Measurements from ENCODE around the gene AFF1. TPM values are rescaled to one million over a fixed set of nuclear protein-coding genes. Genes with fewer than 3 reads are reported as not detected.

The AFF1 gene
- total RNA-seq (10 to 100 TPM; 65.8 to 88.6 (median 78.7) TPM), polyA plus RNA-seq (10 to 100 TPM; 20.8 to 35.3 TPM), total RNA-seq (131 reads per million, percentile 89 among the genes with 10 or more reads in this experiment)

GRCh38 chr4:86934771-86935565 lies at the start of gene AFF1:
TSS of gene AFF1 (plus strand) at chr4:86935011. CDS start at chr4:86948534, 13,523 bp downstream.
- intact Hi-C loops (cut with micrococcal nuclease): loop anchor here (1.0 to 10.0 kb wide), 17 partner anchors 13 to 1890 kb away; partner anchors contain the start of genes HSD17B11 (in 2 of the 2), KLHL8 (in 2 of the 2), NUDT9 (in 2 of the 2) and PPM1K (in 2 of the 2)
- H3K4me1 Mint-ChIP-seq: peaks cover 37 to 61% (median 53%) of the 10 kb centered on the region in 7 donors

DNA sequence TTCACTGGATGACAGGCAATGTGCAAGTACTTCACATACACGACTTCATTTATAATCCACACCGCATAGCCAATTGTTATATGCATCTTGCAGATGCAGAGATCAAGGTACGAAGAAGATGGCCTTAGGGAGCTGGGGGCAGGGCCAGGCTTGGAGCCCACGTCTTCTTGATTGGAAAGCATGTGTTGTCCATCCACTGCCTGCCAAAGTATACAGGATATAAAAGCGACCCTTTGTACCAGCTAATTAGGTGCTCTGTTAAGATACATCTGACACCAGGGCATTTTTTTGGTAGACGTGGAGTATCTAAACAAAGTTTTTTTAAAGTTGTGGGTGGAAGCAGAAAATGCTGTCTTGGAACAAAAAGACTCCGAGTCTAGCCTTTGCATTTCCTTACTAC lies 44.0 kb upstream of the AFF1 start:
- CTCF ChIA-PET: no interaction called here

More at GRCh38 chr4:86934771-86935565, at the start of gene AFF1:
- H3K4me1 ChIP-seq (ENCODE audit: control insufficient read depth in 2 of 2, insufficient read depth in 2 of 2, low read length in 2 of 2): peaks cover 29% of the 10 kb centered on the region in 2 donors
- H3K4me3 ChIP-seq (ENCODE audit: low read length): peak within 1 kb of the TSS; percentile 91
- ATAC-seq: peak; percentile 90
- H3K9me3 Mint-ChIP-seq: peaks cover 0 to under 1% (median 0%) of the 10 kb centered on the region in 11 donors
- peak within 1 kb of the TSS; percentile 91 to 97 (median 96) for H3K27ac Mint-ChIP-seq
- H3K36me3 ChIP-seq (ENCODE audit: control insufficient read depth in 2 of 3, insufficient read depth in 3 of 3, low read length in 3 of 3): peaks cover 0 to 8% (median 0%) of the 10 kb centered on the region in 3 experiments
- H3K27me3 ChIP-seq (ENCODE audit: control insufficient read depth in 2 of 2, insufficient read depth in 2 of 2, low read length in 2 of 2): no peaks in the 10 kb centered on the region
- no peaks in the 10 kb centered on the region for H3K9me3 ChIP-seq (ENCODE audit: control insufficient read depth in 2 of 3, low read length in 3 of 3)
- DNase-seq: peak; percentile 74 to 91 (median 81)
- POLR2A ChIA-PET: interaction anchor here (0.6 to 11.5 kb wide), 19 partner anchors 10 to 487 kb away, joined by 3 to 193 read pairs (median 4); partner anchors contain the start of genes HSD17B11, KLHL8 and NUDT9
- CTCF ChIA-PET: interaction anchor here (0.7 to 3.0 kb wide), 11 partner anchors 10 to 289 kb away, joined by 3 to 18 read pairs (median 4); no protein-coding TSS in a partner anchor
- H3K36me3 Mint-ChIP-seq: peaks cover 0 to 6% (median 3%) of the 10 kb centered on the region in 5 donors
- H3K27ac ChIP-seq (ENCODE audit: low read depth, low read length): peak within 1 kb of the TSS; percentile 90
- H3K4me3 Mint-ChIP-seq: peak within 1 kb of the TSS; percentile 92 to 97 (median 94)
- no peaks in the 10 kb centered on the region for H3K27me3 Mint-ChIP-seq

GRCh38 chr4:86891762-86892635 lies 42.8 kb upstream of the AFF1 start, which contains the start of gene C4orf36:
TSS of gene C4orf36 (minus strand) at chr4:86892422. CDS start at chr4:86891520, 902 bp downstream.
- peaks cover 0 to 2% (median 0%) of the 10 kb centered on the region in 11 donors for H3K9me3 Mint-ChIP-seq

More for the DNA sequence above, 44.0 kb upstream of the AFF1 start:
- POLR2A ChIA-PET: no interaction called here
- Histone ChIP-seq H3K4me1 (ENCODE audit: control insufficient read depth in 2 of 2, insufficient read depth in 2 of 2, low read length in 2 of 2) (peaks cover 0 to 8% of the 10 kb centered on the region in 2 donors), H3K27ac (ENCODE audit: low read depth, low read length) (no peak overlapping the region), H3K9me3 (ENCODE audit: control insufficient read depth in 2 of 3, low read length in 3 of 3) (no peaks in the 10 kb centered on the region), H3K36me3 (ENCODE audit: control insufficient read depth in 2 of 3, insufficient read depth in 3 of 3, low read length in 3 of 3) (no peaks in the 10 kb centered on the region), H3K4me3 (ENCODE audit: low read length) (no peak overlapping the region), H3K27me3 (ENCODE audit: control insufficient read depth in 2 of 2, insufficient read depth in 2 of 2, low read length in 2 of 2) (peaks cover 0 to 3% of the 10 kb centered on the region in 2 donors)
- ATAC-seq: no peak
- DNase-seq: no peak
- intact Hi-C loops (cut with micrococcal nuclease): loop anchor here (10.0 kb wide), 2 partner anchors 846 to 1806 kb away; no protein-coding TSS in a partner anchor
- Mint-ChIP-seq H3K27me3 (peaks cover 25 to 40% (median 27%) of the 10 kb centered on the region in 5 donors), H3K27ac (no peak overlapping the region), H3K36me3 (peaks cover 0 to 7% (median 5%) of the 10 kb centered on the region in 5 donors), H3K4me1 (peaks cover 0 to 12% (median 7%) of the 10 kb centered on the region in 7 donors), H3K9me3 (peaks cover 0 to 2% (median 0%) of the 10 kb centered on the region in 11 donors), H3K4me3 (peak overlapping the region; percentile 13 to 88 (median 76))

DNA sequence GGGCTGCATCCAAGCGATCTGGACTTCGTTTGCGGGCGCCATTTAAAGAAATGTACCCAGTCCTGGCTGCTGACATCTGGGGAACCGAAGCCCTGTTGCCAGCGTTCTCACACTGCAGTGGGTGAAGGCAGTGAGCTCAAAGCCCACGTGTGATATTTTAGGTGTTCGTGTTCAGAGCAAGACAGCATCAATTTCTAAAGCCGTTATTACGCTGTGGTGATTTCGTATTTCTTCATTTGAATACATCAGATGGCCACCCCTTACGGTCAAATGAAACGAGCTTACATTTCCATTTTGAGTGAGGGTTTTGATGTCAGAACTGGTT lies 42.2 kb upstream of the AFF1 start:
- Histone ChIP-seq H3K27ac (ENCODE audit: low read depth, low read length) (no peak overlapping the region), H3K27me3 (ENCODE audit: control insufficient read depth in 2 of 2, insufficient read depth in 2 of 2, low read length in 2 of 2) (peaks cover 0 to 3% of the 10 kb centered on the region in 2 donors), H3K36me3 (ENCODE audit: control insufficient read depth in 2 of 3, insufficient read depth in 3 of 3, low read length in 3 of 3) (no peaks in the 10 kb centered on the region), H3K9me3 (ENCODE audit: control insufficient read depth in 2 of 3, low read length in 3 of 3) (no peaks in the 10 kb centered on the region), H3K4me1 (ENCODE audit: control insufficient read depth in 2 of 2, insufficient read depth in 2 of 2, low read length in 2 of 2) (peaks cover 0 to 8% of the 10 kb centered on the region in 2 donors), H3K4me3 (ENCODE audit: low read length) (peak overlapping the region; percentile 40)
- Mint-ChIP-seq H3K9me3 (peaks cover 0 to 2% (median 0%) of the 10 kb centered on the region in 11 donors), H3K4me1 (peaks cover 0 to 12% (median 7%) of the 10 kb centered on the region in 7 donors), H3K27me3 (peaks cover 25 to 40% (median 27%) of the 10 kb centered on the region in 5 donors), H3K36me3 (peaks cover 0 to 4% (median 4%) of the 10 kb centered on the region in 5 donors), H3K27ac (no peak overlapping the region), H3K4me3 (peak overlapping the region; percentile 54 to 86 (median 80))
- peak; percentile 27 for ATAC-seq
- CTCF ChIA-PET: interaction anchor here (1.3 kb wide), 1 partner anchor 9 kb away, joined by 4 read pairs; no protein-coding TSS in a partner anchor
- POLR2A ChIA-PET: no interaction called here
- intact Hi-C loops (cut with micrococcal nuclease): loop anchor here (10.0 kb wide), 2 partner anchors 848 to 1808 kb away; no protein-coding TSS in a partner anchor
- DNase-seq: peak in 1 of 9 donors; percentile 8

More at GRCh38 chr4:86891762-86892635, 42.8 kb upstream of the AFF1 start, which contains the start of gene C4orf36:
- H3K9me3 ChIP-seq (ENCODE audit: control insufficient read depth in 2 of 3, low read length in 3 of 3): no peaks in the 10 kb centered on the region
- Mint-ChIP-seq H3K4me1 (peaks cover 0 to 12% (median 7%) of the 10 kb centered on the region in 7 donors), H3K36me3 (peaks cover 0 to 7% (median 5%) of the 10 kb centered on the region in 5 donors), H3K27ac (no peak within 1 kb of the TSS), H3K4me3 (peak within 1 kb of the TSS; percentile 74 to 88 (median 80)), H3K27me3 (peaks cover 25 to 40% (median 27%) of the 10 kb centered on the region in 5 donors)
- no peak within 1 kb of the TSS for H3K27ac ChIP-seq (ENCODE audit: low read depth, low read length)
- H3K4me1 ChIP-seq (ENCODE audit: control insufficient read depth in 2 of 2, insufficient read depth in 2 of 2, low read length in 2 of 2): peaks cover 0 to 8% of the 10 kb centered on the region in 2 donors
- peak within 1 kb of the TSS; percentile 40 for H3K4me3 ChIP-seq (ENCODE audit: low read length)
- intact Hi-C loops (cut with micrococcal nuclease): loop anchor here (10.0 kb wide), 2 partner anchors 847 to 1807 kb away; no protein-coding TSS in a partner anchor
- H3K27me3 ChIP-seq (ENCODE audit: control insufficient read depth in 2 of 2, insufficient read depth in 2 of 2, low read length in 2 of 2): peaks cover 0 to 3% of the 10 kb centered on the region in 2 donors
- POLR2A ChIA-PET: no interaction called here
- DNase-seq: peak in 6 of 9 donors; percentile 10 to 47 (median 20)
- H3K36me3 ChIP-seq (ENCODE audit: control insufficient read depth in 2 of 3, insufficient read depth in 3 of 3, low read length in 3 of 3): no peaks in the 10 kb centered on the region
- CTCF ChIA-PET: no interaction called here
- ATAC-seq: peak; percentile 74

DNA sequence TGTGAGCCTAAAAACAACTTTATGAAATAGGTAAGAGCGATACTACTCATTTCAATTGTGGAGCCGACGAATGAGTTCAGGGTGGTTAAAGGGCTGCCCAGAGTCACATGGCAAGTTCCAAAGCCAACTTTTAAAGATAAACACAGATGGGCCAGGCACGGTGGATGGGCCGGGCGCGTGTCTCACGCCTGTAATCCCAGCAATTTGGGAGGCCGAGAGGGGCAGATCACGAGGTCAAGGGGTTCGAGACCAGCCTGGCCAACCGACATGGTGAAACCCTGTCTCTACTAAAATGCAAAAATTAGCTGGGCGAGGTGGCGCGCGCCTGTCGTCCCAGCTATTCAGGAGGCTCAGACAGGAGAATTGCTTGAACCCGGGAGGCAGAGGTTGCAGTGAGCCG lies 41.7 kb upstream of the AFF1 start:
- CTCF ChIA-PET: interaction anchor here (1.3 kb wide), 1 partner anchor 9 kb away, joined by 4 read pairs; no protein-coding TSS in a partner anchor
- intact Hi-C loops (cut with micrococcal nuclease): loop anchor here (10.0 kb wide), 2 partner anchors 848 to 1808 kb away; no protein-coding TSS in a partner anchor
- Histone ChIP-seq H3K9me3 (ENCODE audit: control insufficient read depth in 2 of 3, low read length in 3 of 3) (no peaks in the 10 kb centered on the region), H3K36me3 (ENCODE audit: control insufficient read depth in 2 of 3, insufficient read depth in 3 of 3, low read length in 3 of 3) (no peaks in the 10 kb centered on the region), H3K4me1 (ENCODE audit: control insufficient read depth in 2 of 2, insufficient read depth in 2 of 2, low read length in 2 of 2) (peaks cover 0 to 8% of the 10 kb centered on the region in 2 donors), H3K27me3 (ENCODE audit: control insufficient read depth in 2 of 2, insufficient read depth in 2 of 2, low read length in 2 of 2) (peaks cover 0 to 3% of the 10 kb centered on the region in 2 donors), H3K4me3 (ENCODE audit: low read length) (no peak overlapping the region), H3K27ac (ENCODE audit: low read depth, low read length) (no peak overlapping the region)
- Mint-ChIP-seq H3K27me3 (peaks cover 25 to 40% (median 27%) of the 10 kb centered on the region in 5 donors), H3K27ac (no peak overlapping the region), H3K9me3 (no peaks in the 10 kb centered on the region), H3K36me3 (no peaks in the 10 kb centered on the region), H3K4me3 (peak overlapping the region; percentile 54 to 86 (median 80)), H3K4me1 (peaks cover 0 to 12% (median 7%) of the 10 kb centered on the region in 7 donors)
- no peak for DNase-seq
- POLR2A ChIA-PET: no interaction called here
- ATAC-seq: no peak

Data from naive thymus-derived CD4-positive, alpha-beta T cell (primary cell).